Mesenchymal stem cell (in vitro differentiated cells and primary cell): ENCODE measurements around the gene ADAM23.

Experiments used
- DNase-seq: peaks from one replicate; pipeline ENCODE4 v3.0.0-alpha.2; 2013
- H2AFZ ChIP-seq: one replicate; pipeline ENCODE4 v1.6.1; 2013; ENCODE audit warnings: low read depth, mild to moderate bottlenecking, control low read depth, inconsistent platforms, low read length, moderate library complexity
- H2AK5ac ChIP-seq: 2 replicates; pipeline ENCODE4 v1.6.1; 2013; ENCODE audit warnings: low read length, moderate library complexity, mild to moderate bottlenecking, inconsistent platforms; ENCODE audit not compliant: severe bottlenecking
- H2BK120ac ChIP-seq: one replicate; pipeline ENCODE4 v1.6.1; 2013; ENCODE audit warnings: low read depth, mild to moderate bottlenecking, inconsistent platforms, low read length, moderate library complexity
- H2BK12ac ChIP-seq, 2 experiments: one replicate each; pipeline ENCODE4 v1.6.1; 2013; ENCODE audit warnings: inconsistent platforms in 2 of 2, low read length in 2 of 2, mild to moderate bottlenecking in 2 of 2, moderate library complexity in 2 of 2, control low read depth in 1 of 2
- H2BK15ac ChIP-seq: one replicate; pipeline ENCODE4 v1.6.1; 2013; ENCODE audit warnings: mild to moderate bottlenecking, low read depth, inconsistent platforms; ENCODE audit not compliant: poor library complexity, severe bottlenecking
- H2BK5ac ChIP-seq: 2 replicates; pipeline ENCODE4 v1.6.1; 2013; ENCODE audit warnings: low read depth, mild to moderate bottlenecking, low read length, control low read depth, inconsistent platforms; ENCODE audit not compliant: poor library complexity, severe bottlenecking
- H3K14ac ChIP-seq, 2 experiments: one replicate each; pipeline ENCODE4 v1.6.1; 2013; ENCODE audit warnings: inconsistent platforms in 2 of 2, low read length in 2 of 2, control low read depth in 1 of 2, mild to moderate bottlenecking in 1 of 2, moderate library complexity in 1 of 2
- H3K18ac ChIP-seq, 2 experiments: one replicate each; pipeline ENCODE4 v1.6.1; 2013; ENCODE audit warnings: inconsistent platforms in 2 of 2, low read length in 2 of 2, control low read depth in 1 of 2, low read depth in 1 of 2, mild to moderate bottlenecking in 1 of 2
- H3K23ac ChIP-seq, 2 experiments: one replicate each; pipeline ENCODE4 v1.6.1; 2013; ENCODE audit warnings: inconsistent platforms in 2 of 2, low read length in 2 of 2, mild to moderate bottlenecking in 2 of 2, moderate library complexity in 2 of 2, control low read depth in 1 of 2
- H3K27ac ChIP-seq: 2 replicates; pipeline ENCODE4 v1.5.1; 2013; ENCODE audit warnings: mild to moderate bottlenecking, moderate library complexity, low read length, control low read depth, inconsistent platforms; ENCODE audit not compliant: poor library complexity, severe bottlenecking
- H3K27me3 ChIP-seq, 2 experiments: 2 replicates each; pipeline versions ENCODE4 v1.6.1 to v1.7.0; 2013; ENCODE audit warnings: low read length in 2 of 2, mild to moderate bottlenecking in 2 of 2, moderate library complexity in 2 of 2, control low read depth in 1 of 2, inconsistent platforms in 1 of 2; ENCODE audit not compliant: control insufficient read depth in 1 of 2, insufficient read depth in 1 of 2
- H3K36me3 ChIP-seq, 2 experiments: 2 replicates each; pipeline versions ENCODE4 v1.6.1 to v1.7.0; 2013; ENCODE audit warnings: low read length in 2 of 2, control low read depth in 1 of 2, inconsistent platforms in 1 of 2, low read depth in 1 of 2, mild to moderate bottlenecking in 1 of 2; ENCODE audit not compliant: insufficient read depth in 2 of 2, control insufficient read depth in 1 of 2
- H3K4ac ChIP-seq, 2 experiments: one replicate each; pipeline ENCODE4 v1.6.1; 2013; ENCODE audit warnings: inconsistent platforms in 2 of 2, low read length in 2 of 2, mild to moderate bottlenecking in 2 of 2, moderate library complexity in 2 of 2, control low read depth in 1 of 2, low read depth in 1 of 2
- H3K4me1 ChIP-seq: 2 replicates; pipeline ENCODE4 v1.6.1; 2013; ENCODE audit warnings: low read depth, low read length, control low read depth; ENCODE audit not compliant: control insufficient read depth, insufficient read depth
- H3K4me2 ChIP-seq: 2 replicates; pipeline ENCODE4 v1.6.1; 2013; ENCODE audit warnings: low read length, mild to moderate bottlenecking, inconsistent platforms; ENCODE audit not compliant: poor library complexity, severe bottlenecking
- H3K4me3 ChIP-seq, 2 experiments: 2 replicates each; pipeline versions ENCODE4 v1.5.1 to v1.7.0; 2013; ENCODE audit warnings: low read length in 2 of 2, mild to moderate bottlenecking in 2 of 2, control low read depth in 1 of 2, low read depth in 1 of 2; ENCODE audit not compliant: insufficient read depth in 1 of 2
- H3K79me1 ChIP-seq: replicated peaks from 2 replicates; pipeline ENCODE4 v1.6.1; 2013; ENCODE audit warnings: mild to moderate bottlenecking, control low read depth, low read length, inconsistent platforms; ENCODE audit not compliant: poor library complexity, severe bottlenecking
- H3K9ac ChIP-seq: 2 replicates; pipeline ENCODE4 v1.7.0; 2013; ENCODE audit warnings: mild to moderate bottlenecking, low read length, moderate library complexity
- H3K9me3 ChIP-seq: 2 replicates; pipeline ENCODE4 v1.7.0; 2013; ENCODE audit warnings: mild to moderate bottlenecking, low read length; ENCODE audit not compliant: control insufficient read depth
- H4K8ac ChIP-seq: one replicate; pipeline ENCODE4 v1.6.1; 2013; ENCODE audit warnings: inconsistent platforms, mild to moderate bottlenecking, low read length, moderate library complexity
- H4K91ac ChIP-seq: one replicate; pipeline ENCODE4 v1.6.1; 2013; ENCODE audit warnings: mild to moderate bottlenecking, low read length, inconsistent platforms
- WGBS: methylation state at CpG from one replicate; pipeline ENCODE4 v1.1.7; 2013; ENCODE audit warnings: mixed read lengths; 5-methylcytosine and 5-hydroxymethylcytosine counted together

Gene ADAM23

DNA sequence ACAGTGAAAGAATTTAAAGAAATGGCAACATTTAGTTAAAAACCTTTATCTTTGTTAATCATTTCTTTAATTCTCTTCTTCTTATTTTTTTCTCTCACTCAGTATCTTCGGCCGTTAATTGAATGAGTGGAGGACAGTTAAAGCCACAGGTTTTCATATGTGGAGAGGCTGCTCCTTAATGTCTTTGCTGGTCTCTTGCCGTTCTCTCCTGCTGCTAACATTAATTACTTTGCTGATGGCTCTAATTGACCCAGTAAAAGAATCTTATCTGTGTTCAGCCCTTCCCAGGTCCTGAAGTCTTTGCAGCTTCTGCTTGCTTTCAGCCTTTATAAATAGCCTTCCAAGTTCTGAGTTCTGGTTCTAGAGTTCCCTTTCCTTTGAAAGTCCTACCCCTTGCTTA is 77.1 kb downstream of the ADAM23 start:
- Histone ChIP-seq H3K27ac (no peak overlapping the region), H3K79me1 (no peaks in the 10 kb centered on the region), H3K18ac (no peak overlapping the region), H3K9ac (no peak overlapping the region), H2BK120ac (no peak overlapping the region), H2BK12ac (no peak overlapping the region), H3K4me2 (no peak overlapping the region), H3K9me3 (no peaks in the 10 kb centered on the region), H2BK15ac (no peak overlapping the region), H3K23ac (no peak overlapping the region), H3K4ac (no peak overlapping the region), H3K14ac (no peak overlapping the region), H2BK5ac (no peak overlapping the region), H3K36me3 (no peaks in the 10 kb centered on the region), H4K8ac (no peak overlapping the region), H2AK5ac (no peak overlapping the region), H3K4me3 (no peak overlapping the region), H3K27me3 (peaks cover 0 to 5% of the 10 kb centered on the region in 2 experiments), H4K91ac (no peak overlapping the region), H2AFZ (no peak overlapping the region), H3K4me1 (no peaks in the 10 kb centered on the region)
- 70% methylated on average over 3 of the region's 3 CpGs for WGBS
- no peak for DNase-seq

DNA sequence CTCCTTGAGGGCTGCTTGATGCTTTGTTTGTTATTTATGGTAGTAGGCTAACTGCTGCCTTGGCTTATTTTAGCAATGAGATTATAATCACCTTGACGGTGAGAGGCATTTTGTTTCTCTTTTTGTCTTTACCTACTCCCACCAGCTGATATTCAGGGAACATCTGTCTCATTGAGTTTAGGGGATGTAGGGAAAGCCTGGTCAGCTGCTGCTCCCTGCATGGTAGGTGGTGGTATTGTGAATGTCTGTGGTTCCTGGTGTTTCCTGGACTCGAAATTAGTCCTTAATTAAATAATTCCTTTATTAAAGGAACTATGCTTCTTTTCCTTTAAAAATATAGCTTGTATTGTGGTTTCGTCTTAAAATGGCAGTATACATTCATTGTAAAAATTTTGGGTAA is 77.8 kb downstream of the ADAM23 start:
- DNase-seq, result no peak
- H3K4me1 ChIP-seq, result no peaks in the 10 kb centered on the region
- H4K8ac ChIP-seq, result no peak overlapping the region
- no peaks in the 10 kb centered on the region for H3K36me3 ChIP-seq
- H3K4ac ChIP-seq, result no peak overlapping the region
- H2BK15ac ChIP-seq, result no peak overlapping the region
- no peak overlapping the region for H3K4me3 ChIP-seq
- no peak overlapping the region for H2BK120ac ChIP-seq
- H4K91ac ChIP-seq, result no peak overlapping the region
- H2BK12ac ChIP-seq, result no peak overlapping the region
- no peak overlapping the region for H3K18ac ChIP-seq
- no peak overlapping the region for H2AK5ac ChIP-seq
- H3K23ac ChIP-seq, result no peak overlapping the region
- no peak overlapping the region for H3K9ac ChIP-seq
- no peaks in the 10 kb centered on the region for H3K79me1 ChIP-seq
- no peak overlapping the region for H2BK5ac ChIP-seq
- H3K14ac ChIP-seq, result no peak overlapping the region
- H3K27ac ChIP-seq, result no peak overlapping the region
- no peak overlapping the region for H3K4me2 ChIP-seq
- H2AFZ ChIP-seq, result no peak overlapping the region
- peaks cover 0 to 5% of the 10 kb centered on the region in 2 experiments for H3K27me3 ChIP-seq
- no peaks in the 10 kb centered on the region for H3K9me3 ChIP-seq
- no CpG with 5 or more reads among the region's 3 CpGs for WGBS

DNA sequence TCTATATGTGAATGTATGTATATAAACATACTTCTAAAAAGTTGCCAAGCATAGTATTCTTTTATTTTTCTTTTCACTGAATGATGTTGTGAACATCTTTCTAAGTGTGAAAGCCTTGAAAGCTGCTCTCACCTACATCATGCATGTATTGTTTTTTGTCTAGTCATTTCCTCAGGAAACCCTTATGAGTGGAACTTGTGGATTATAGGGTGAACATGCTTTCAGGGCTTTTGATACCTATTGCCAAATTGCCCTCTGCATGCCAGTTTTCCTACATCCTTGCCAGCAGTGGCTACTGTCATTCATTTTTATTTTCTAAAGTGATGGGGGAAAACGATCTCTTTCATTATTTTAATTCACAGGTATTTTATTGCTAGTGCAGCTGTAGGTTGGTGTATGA is 78.3 kb downstream of the ADAM23 start:
- no CpG with 5 or more reads among the region's 1 CpG for WGBS

GRCh38 chr2:206526416-206526815 is 83.1 kb downstream of the ADAM23 start:
- H3K4ac ChIP-seq, result no peak overlapping the region
- no peak overlapping the region for H2BK12ac ChIP-seq
- H3K9me3 ChIP-seq, result no peaks in the 10 kb centered on the region
- H2BK5ac ChIP-seq, result no peak overlapping the region
- H2AK5ac ChIP-seq, result no peak overlapping the region
- no peak overlapping the region for H3K9ac ChIP-seq
- no peak overlapping the region for H4K91ac ChIP-seq
- no peaks in the 10 kb centered on the region for H3K27me3 ChIP-seq
- no peak overlapping the region for H3K18ac ChIP-seq
- DNase-seq, result no peak
- H3K4me2 ChIP-seq, result no peak overlapping the region
- H3K4me3 ChIP-seq, result no peak overlapping the region
- H3K14ac ChIP-seq, result no peak overlapping the region
- no peaks in the 10 kb centered on the region for H3K36me3 ChIP-seq
- H2BK120ac ChIP-seq, result no peak overlapping the region
- H2AFZ ChIP-seq, result no peak overlapping the region
- no peak overlapping the region for H2BK15ac ChIP-seq
- WGBS, result 56% methylated on average over 1 of the region's 1 CpG
- no peak overlapping the region for H4K8ac ChIP-seq
- H3K23ac ChIP-seq, result no peak overlapping the region
- H3K4me1 ChIP-seq, result no peaks in the 10 kb centered on the region
- no peak overlapping the region for H3K27ac ChIP-seq
- H3K79me1 ChIP-seq, result no peaks in the 10 kb centered on the region

More for the DNA sequence above, 78.3 kb downstream of the ADAM23 start:
- H2BK5ac ChIP-seq, result no peak overlapping the region
- H3K27me3 ChIP-seq, result peaks cover 0 to 5% of the 10 kb centered on the region in 2 experiments
- H2AK5ac ChIP-seq, result no peak overlapping the region
- no peak overlapping the region for H2BK120ac ChIP-seq
- H4K8ac ChIP-seq, result no peak overlapping the region
- H3K23ac ChIP-seq, result no peak overlapping the region
- H3K4me1 ChIP-seq, result no peaks in the 10 kb centered on the region
- no peak overlapping the region for H3K4me3 ChIP-seq
- no peak overlapping the region for H2AFZ ChIP-seq
- no peak overlapping the region for H3K27ac ChIP-seq
- no peak overlapping the region for H3K18ac ChIP-seq
- H3K9me3 ChIP-seq, result no peaks in the 10 kb centered on the region
- no peak overlapping the region for H3K9ac ChIP-seq
- no peaks in the 10 kb centered on the region for H3K36me3 ChIP-seq
- no peaks in the 10 kb centered on the region for H3K79me1 ChIP-seq
- no peak overlapping the region for H3K4ac ChIP-seq
- no peak overlapping the region for H3K14ac ChIP-seq
- no peak overlapping the region for H2BK15ac ChIP-seq
- no peak overlapping the region for H3K4me2 ChIP-seq
- no peak overlapping the region for H2BK12ac ChIP-seq
- no peak for DNase-seq
- H4K91ac ChIP-seq, result no peak overlapping the region
